SHP77 treated with DMSO at 0.1 percent for 48 hours (cell line): ENCODE data around the gene MRPS15.

Experiments
- DNase-seq: peaks from one replicate; lab custom pipeline; 2025; lab: John Stamatoyannopoulos, UW

The MRPS15 gene

GRCh38 chr1:36420409-36420808 is 43.8 kb downstream of the MRPS15 start:
- DNase-seq, result no peak

- DNase-seq, result no peak
Observed at GRCh38 chr1:36419569-36419968, 44.6 kb downstream of the MRPS15 start.

GRCh38 chr1:36419140-36419539 is 45.0 kb downstream of the MRPS15 start:
- no peak for DNase-seq

- no peak for DNase-seq
Observed at GRCh38 chr1:36417931-36418330, 46.3 kb downstream of the MRPS15 start.

- no peak for DNase-seq
Observed at GRCh38 chr1:36415661-36416326, 48.4 kb downstream of the MRPS15 start.

DNA sequence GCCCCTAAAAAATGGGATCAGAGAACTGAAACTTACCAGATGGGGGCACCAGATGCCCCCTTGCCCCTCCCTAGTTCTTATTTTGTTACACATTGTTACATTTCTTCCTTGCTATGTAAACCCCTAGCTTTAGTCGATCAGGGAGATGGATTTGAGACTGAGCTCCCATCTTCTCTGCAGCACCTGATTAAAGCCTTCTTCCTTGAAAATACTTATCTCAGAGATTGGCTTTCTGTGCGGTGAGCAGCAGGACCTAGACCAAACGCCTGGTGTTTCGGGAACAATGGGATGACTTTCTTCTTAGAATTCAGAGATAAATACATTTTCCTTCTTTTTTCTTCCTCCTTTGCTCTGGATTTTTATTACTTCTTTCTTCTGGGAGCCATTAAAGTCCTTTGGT is 49.8 kb downstream of the MRPS15 start:
- DNase-seq, result no peak

- DNase-seq, result no peak
Observed at GRCh38 chr1:36411674-36412648, 52.2 kb downstream of the MRPS15 start.

- no peak for DNase-seq
Observed at GRCh38 chr1:36408479-36408878, 55.7 kb downstream of the MRPS15 start.

- DNase-seq, result no peak
Observed at GRCh38 chr1:36406440-36406839, 57.7 kb downstream of the MRPS15 start.
